B cell (primary cell): ENCODE results near the gene INA. TPM values are rescaled to one million over a fixed set of nuclear protein-coding genes. Genes with fewer than 3 reads are reported as not detected.

Experiments used
- ATAC-seq: fragments of 200-7000 bp; cut with Tn5 transposase; one replicate; pipeline ENCODE4 v1.10.0; 2021; ENCODE audit warnings: low read depth, mild to moderate bottlenecking, moderate number of reproducible peaks, moderate library complexity
- CTCF ChIA-PET: fragments of 350-600 bp; sonication (Branson Sonifier 250); formaldehyde crosslinking; loops from one replicate; lab custom pipeline; 2021; ENCODE audit warnings: antibody characterized with exemption, inconsistent platforms; lab: Charles Lee
- POLR2A ChIA-PET: fragments of 350-600 bp; sonication (Branson Sonifier 250); formaldehyde crosslinking; loops from one replicate; lab custom pipeline; 2021; ENCODE audit warnings: antibody characterized with exemption; lab: Charles Lee
- DNase-seq: peaks from one replicate; pipeline ENCODE4 v3.0.0; 2013
- H2AFZ ChIP-seq: 2 replicates; pipeline ENCODE4 v1.6.1; 2012; ENCODE audit warnings: mild to moderate bottlenecking, low read depth, low read length; ENCODE audit not compliant: insufficient read depth, poor library complexity, severe bottlenecking
- H3K27ac ChIP-seq, 2 donors: 1 replicate in 1 of 2; 2 replicates in 1 of 2; pipeline ENCODE4 v1.5.1; 2012 to 2013; ENCODE audit warnings: low read length in 2 of 2, mild to moderate bottlenecking in 2 of 2, moderate library complexity in 1 of 2
- H3K27me3 ChIP-seq, 4 experiments: fragments of 200-600 bp in 1 of 4; sonication (generic) in 1 of 4; replicated peaks in 1 of 4; 1 replicate in 2 of 4; 2 replicates in 2 of 4; pipeline versions ENCODE4 v1.6.1 to v1.7.0; 2013 to 2016; ENCODE audit warnings: low read length in 3 of 4, mild to moderate bottlenecking in 2 of 4, mixed read lengths in 1 of 4, moderate library complexity in 1 of 4; ENCODE audit not compliant: insufficient read depth in 4 of 4, control insufficient read depth in 3 of 4; ENCODE audit errors: control extremely low read depth in 1 of 4
- H3K36me3 ChIP-seq, 2 experiments: replicated peaks in 1 of 2; 1 replicate in 1 of 2; 2 replicates in 1 of 2; pipeline versions ENCODE4 v1.6.1 to v1.7.1; 2013; ENCODE audit warnings: low read length in 1 of 2; ENCODE audit not compliant: insufficient read depth in 2 of 2, control insufficient read depth in 1 of 2; ENCODE audit errors: control extremely low read depth in 1 of 2, extremely low read depth in 1 of 2
- H3K4me1 ChIP-seq, 2 donors: fragments of 200-600 bp in 1 of 2; sonication (generic) in 1 of 2; 1 replicate in 1 of 2; 2 replicates in 1 of 2; pipeline versions ENCODE4 v1.5.1 to v1.6.1; 2013 to 2017; ENCODE audit warnings: low read length in 2 of 2; ENCODE audit not compliant: control insufficient read depth in 2 of 2, insufficient read depth in 2 of 2
- H3K4me2 ChIP-seq: replicated peaks from 2 replicates; pipeline ENCODE3; 2012; ENCODE audit warnings: mild to moderate bottlenecking, low read depth, low read length; ENCODE audit not compliant: poor library complexity, severe bottlenecking
- H3K4me3 ChIP-seq, 5 experiments: fragments of 200-600 bp in 1 of 5; sonication (generic) in 1 of 5; 1 replicate in 3 of 5; 2 replicates in 2 of 5; pipeline versions ENCODE4 v1.5.1 to v1.7.0; 2011 to 2016; ENCODE audit warnings: low read length in 4 of 5, mild to moderate bottlenecking in 4 of 5, low read depth in 2 of 5, control low read depth in 1 of 5, moderate library complexity in 1 of 5; ENCODE audit not compliant: insufficient read depth in 1 of 5; ENCODE audit errors: control extremely low read depth in 1 of 5, extremely low read depth in 1 of 5
- H3K79me2 ChIP-seq: fragments of 200-600 bp; sonication (generic); one replicate; pipeline ENCODE4 v1.6.0; 2016; ENCODE audit warnings: low read length; ENCODE audit not compliant: control insufficient read depth, insufficient read depth
- H3K9ac ChIP-seq: fragments of 200-600 bp; sonication (generic); 2 replicates; pipeline ENCODE4 v1.6.1; 2017; ENCODE audit warnings: mild to moderate bottlenecking, low read length, moderate library complexity
- H3K9me3 ChIP-seq, 3 donors: one replicate each; pipeline versions ENCODE4 v1.6.1 to v1.7.1; 2013; ENCODE audit warnings: low read length in 2 of 3; ENCODE audit not compliant: control insufficient read depth in 2 of 3, insufficient read depth in 1 of 3; ENCODE audit errors: control extremely low read depth in 1 of 3
- H4K20me1 ChIP-seq: 2 replicates; pipeline ENCODE4 v1.6.0; 2012; ENCODE audit warnings: mild to moderate bottlenecking, low read length; ENCODE audit not compliant: insufficient read depth, control insufficient read depth, poor library complexity, severe bottlenecking
- H3K27ac Mint-ChIP-seq: one replicate; pipeline ENCODE4 v1.8.0; 2021; ENCODE audit warnings: mixed read lengths
- H3K27me3 Mint-ChIP-seq: one replicate; pipeline ENCODE4 v1.8.0; 2021; ENCODE audit warnings: mixed read lengths
- H3K4me1 Mint-ChIP-seq: one replicate; pipeline ENCODE4 v1.8.0; 2021; ENCODE audit warnings: mixed read lengths
- H3K4me3 Mint-ChIP-seq: one replicate; pipeline ENCODE4 v1.8.0; 2021; ENCODE audit warnings: mixed read lengths
- H3K9me3 Mint-ChIP-seq: one replicate; pipeline ENCODE4 v1.8.0; 2022; ENCODE audit warnings: mixed read lengths; ENCODE audit not compliant: insufficient read depth
- EZH2 ChIP-seq: IDR thresholded peaks from 2 replicates; pipeline ENCODE4 v1.6.1; 2012; ENCODE audit warnings: borderline replicate concordance, low read depth, mild to moderate bottlenecking, moderate library complexity, low read length; ENCODE audit not compliant: insufficient read depth, poor library complexity, severe bottlenecking
- WGBS: methylation state at CpG from one replicate; pipeline ENCODE4 v1.1.5; 2013; ENCODE audit warnings: missing lambda C conversion rate; ENCODE audit not compliant: insufficient coverage; 5-methylcytosine and 5-hydroxymethylcytosine counted together
- intact Hi-C: fragments of 100-400 bp; cut with micrococcal nuclease; formaldehyde crosslinking; loops from one replicate; pipeline ENCODE4 v1.10.0; 2022
- polyA plus RNA-seq: library from polyadenylated mRNA; depleted of rRNA; stranded (reverse); fragments of >200 nt; gene quantifications from 2 replicates; pipeline ENCODE4 v1.2.3, GENCODE V29; 2012
- total RNA-seq, 2 donors: library from RNA; stranded (reverse); fragments of 120-200 nt in 1 of 2; gene quantifications; 1 replicate in 1 of 2; 2 replicates in 1 of 2; pipeline versions ENCODE4 v1.2.3 to v1.2.4, GENCODE V29; 2013 to 2022
- TF ChIP-seq, protein P1 (sequence below): fragments of 200-600 bp; IDR thresholded peaks from one replicate; pipeline ENCODE4 v1.8.0; 2022; ENCODE audit warnings: antibody characterized with exemption, mild to moderate bottlenecking

The INA gene
- total and polyA plus RNA-seq, 2 donors (not counting 1 experiment from before 2014, with no cell fraction given), result 0.03 TPM; not detected in 1

DNA sequence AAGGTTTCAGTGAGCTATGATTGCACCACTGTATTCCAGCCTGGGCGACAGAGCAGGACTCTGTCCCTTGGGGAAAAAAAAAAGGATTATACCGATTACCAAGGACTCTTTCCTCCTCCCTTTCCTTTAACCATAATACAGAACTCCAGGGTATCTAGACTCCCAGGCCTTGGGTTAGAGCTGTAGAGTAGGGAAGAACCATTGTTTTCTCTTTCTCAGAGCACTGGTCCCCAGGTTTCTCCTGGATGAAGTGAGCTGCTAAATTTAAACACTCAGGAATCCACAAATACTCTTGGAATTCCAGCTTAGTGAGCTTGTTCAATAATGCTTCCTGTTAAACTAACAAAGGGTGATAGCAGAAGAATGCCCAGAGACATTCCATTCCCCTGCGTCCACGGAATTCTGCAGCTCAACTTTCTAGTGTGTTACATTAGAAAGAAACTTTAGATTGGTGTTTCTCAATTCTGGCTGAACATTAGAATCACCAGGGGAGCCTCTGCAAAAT is 45.8 kb upstream of the INA start:
- Mint-ChIP-seq H3K4me1 (peaks cover 6% of the 10 kb centered on the region), H3K9me3 (no peaks in the 10 kb centered on the region), H3K27ac (no peak overlapping the region), H3K27me3 (no peaks in the 10 kb centered on the region), H3K4me3 (no peak overlapping the region)
- H3K79me2 ChIP-seq, result no peaks in the 10 kb centered on the region
- no peak for DNase-seq
- H3K36me3 ChIP-seq, result no peaks in the 10 kb centered on the region
- H3K4me3 ChIP-seq, result no peak overlapping the region
- TF ChIP-seq, protein P1, sequence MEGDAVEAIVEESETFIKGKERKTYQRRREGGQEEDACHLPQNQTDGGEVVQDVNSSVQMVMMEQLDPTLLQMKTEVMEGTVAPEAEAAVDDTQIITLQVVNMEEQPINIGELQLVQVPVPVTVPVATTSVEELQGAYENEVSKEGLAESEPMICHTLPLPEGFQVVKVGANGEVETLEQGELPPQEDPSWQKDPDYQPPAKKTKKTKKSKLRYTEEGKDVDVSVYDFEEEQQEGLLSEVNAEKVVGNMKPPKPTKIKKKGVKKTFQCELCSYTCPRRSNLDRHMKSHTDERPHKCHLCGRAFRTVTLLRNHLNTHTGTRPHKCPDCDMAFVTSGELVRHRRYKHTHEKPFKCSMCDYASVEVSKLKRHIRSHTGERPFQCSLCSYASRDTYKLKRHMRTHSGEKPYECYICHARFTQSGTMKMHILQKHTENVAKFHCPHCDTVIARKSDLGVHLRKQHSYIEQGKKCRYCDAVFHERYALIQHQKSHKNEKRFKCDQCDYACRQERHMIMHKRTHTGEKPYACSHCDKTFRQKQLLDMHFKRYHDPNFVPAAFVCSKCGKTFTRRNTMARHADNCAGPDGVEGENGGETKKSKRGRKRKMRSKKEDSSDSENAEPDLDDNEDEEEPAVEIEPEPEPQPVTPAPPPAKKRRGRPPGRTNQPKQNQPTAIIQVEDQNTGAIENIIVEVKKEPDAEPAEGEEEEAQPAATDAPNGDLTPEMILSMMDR, result no peak
- no peak for TF ChIP-seq EZH2
- 100% methylated on average over 1 of the region's 4 CpGs for WGBS
- no peaks in the 10 kb centered on the region for H3K27me3 ChIP-seq
- ChIA-PET POLR2A (interaction anchor here (0.6 kb wide), 1 partner anchor 9 kb away, joined by 5 read pairs; no protein-coding TSS in a partner anchor), CTCF (interaction anchor here (0.7 to 0.8 kb wide), 4 partner anchors 91 to 309 kb away, joined by 3 to 7 read pairs (median 3); no protein-coding TSS in a partner anchor)
- peaks cover 0 to 4% of the 10 kb centered on the region in 2 donors for H3K4me1 ChIP-seq
- no peak overlapping the region for H2AFZ ChIP-seq
- ATAC-seq, result no peak
- no peak overlapping the region for H3K4me2 ChIP-seq
- no peaks in the 10 kb centered on the region for H4K20me1 ChIP-seq
- intact Hi-C loops, result no loop called here
- H3K9me3 ChIP-seq, result no peaks in the 10 kb centered on the region
- no peak overlapping the region for H3K27ac ChIP-seq
- no peak overlapping the region for H3K9ac ChIP-seq

DNA sequence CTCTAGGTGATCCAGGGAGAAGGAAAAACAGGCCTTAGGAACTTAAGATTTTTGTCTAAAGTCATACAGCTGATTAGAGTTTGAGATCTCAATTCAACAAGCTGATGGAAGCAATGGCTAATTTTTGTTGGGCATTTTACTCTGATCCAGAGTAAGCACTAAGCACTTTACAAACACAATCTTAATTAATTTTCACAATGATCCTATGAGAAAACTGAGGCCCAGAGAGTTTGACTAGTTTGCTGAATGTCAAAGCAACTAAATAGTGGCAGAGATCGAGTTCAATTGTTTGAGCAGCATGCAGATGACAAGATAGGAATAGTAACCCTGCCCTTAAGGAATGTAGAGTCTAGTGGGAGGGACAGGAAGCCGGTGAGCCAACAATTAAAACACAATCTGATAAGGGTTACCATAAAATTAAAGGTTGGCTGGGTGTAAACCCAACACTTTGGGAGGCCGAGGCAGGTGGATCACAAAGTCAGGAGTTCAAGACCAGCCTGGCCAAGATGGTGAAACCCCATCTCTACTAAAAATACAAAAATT is 44.7 kb upstream of the INA start:
- no peaks in the 10 kb centered on the region for H3K9me3 ChIP-seq
- H3K4me2 ChIP-seq, result no peak overlapping the region
- no peak overlapping the region for H3K9ac ChIP-seq
- H3K9me3 Mint-ChIP-seq, result no peaks in the 10 kb centered on the region
- H4K20me1 ChIP-seq, result no peaks in the 10 kb centered on the region
- TF ChIP-seq EZH2, result no peak
- no peak overlapping the region for H3K4me3 ChIP-seq
- intact Hi-C loops, result no loop called here
- H3K27me3 ChIP-seq, result no peaks in the 10 kb centered on the region
- H3K36me3 ChIP-seq, result no peaks in the 10 kb centered on the region
- H3K79me2 ChIP-seq, result no peaks in the 10 kb centered on the region
- H3K27ac Mint-ChIP-seq, result no peak overlapping the region
- peaks cover 0 to 4% of the 10 kb centered on the region in 2 donors for H3K4me1 ChIP-seq
- H3K27ac ChIP-seq, result no peak overlapping the region
- H2AFZ ChIP-seq, result no peak overlapping the region
- POLR2A ChIA-PET, result no interaction called here
- H3K27me3 Mint-ChIP-seq, result no peaks in the 10 kb centered on the region
- ATAC-seq (no peak), DNase-seq (no peak)
- WGBS, result 88% methylated on average over 1 of the region's 3 CpGs
- H3K4me3 Mint-ChIP-seq, result no peak overlapping the region
- peaks cover 6% of the 10 kb centered on the region for H3K4me1 Mint-ChIP-seq
- CTCF ChIA-PET, result interaction anchor here (0.6 to 1.0 kb wide), 4 partner anchors 12 to 147 kb away, joined by 3 read pairs; no protein-coding TSS in a partner anchor
